ENCODE results near the gene ARHGAP31. TPM values are rescaled to one million over a fixed set of nuclear protein-coding genes. Genes with fewer than 3 reads are reported as not detected.

Gene ARHGAP31
- total RNA-seq, 1 donor from 2014 or later, result 63.4 TPM

GRCh38 chr3:119420196-119420595 lies 126.0 kb downstream of the ARHGAP31 start:
- DNase-seq (ENCODE audit: low spot score), result no peak

DNA sequence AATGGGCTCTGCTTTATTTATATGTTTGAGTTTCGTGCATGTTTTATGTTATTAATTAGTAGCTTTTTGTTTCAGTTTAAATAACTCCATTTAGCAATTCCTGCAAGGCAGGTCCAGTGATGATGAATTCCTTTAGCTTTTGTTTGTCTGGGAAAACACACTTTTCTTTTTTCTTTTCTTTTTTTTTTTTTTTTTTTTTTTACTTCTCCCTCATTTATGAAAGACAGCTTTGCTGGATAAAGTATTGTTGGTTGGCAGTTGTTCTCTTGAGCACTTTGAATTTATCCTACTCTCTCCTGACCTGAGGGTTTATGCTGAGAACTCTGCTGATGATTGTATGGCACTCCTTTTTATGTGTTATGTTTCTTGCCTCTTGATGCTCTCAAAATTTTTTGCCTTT lies 133.5 kb downstream of the ARHGAP31 start:
- DNase-seq (ENCODE audit: low spot score), result no peak

- no peak for DNase-seq (ENCODE audit: low spot score)
Measured at GRCh38 chr3:119428538-119428937, 134.4 kb downstream of the ARHGAP31 start.

DNA sequence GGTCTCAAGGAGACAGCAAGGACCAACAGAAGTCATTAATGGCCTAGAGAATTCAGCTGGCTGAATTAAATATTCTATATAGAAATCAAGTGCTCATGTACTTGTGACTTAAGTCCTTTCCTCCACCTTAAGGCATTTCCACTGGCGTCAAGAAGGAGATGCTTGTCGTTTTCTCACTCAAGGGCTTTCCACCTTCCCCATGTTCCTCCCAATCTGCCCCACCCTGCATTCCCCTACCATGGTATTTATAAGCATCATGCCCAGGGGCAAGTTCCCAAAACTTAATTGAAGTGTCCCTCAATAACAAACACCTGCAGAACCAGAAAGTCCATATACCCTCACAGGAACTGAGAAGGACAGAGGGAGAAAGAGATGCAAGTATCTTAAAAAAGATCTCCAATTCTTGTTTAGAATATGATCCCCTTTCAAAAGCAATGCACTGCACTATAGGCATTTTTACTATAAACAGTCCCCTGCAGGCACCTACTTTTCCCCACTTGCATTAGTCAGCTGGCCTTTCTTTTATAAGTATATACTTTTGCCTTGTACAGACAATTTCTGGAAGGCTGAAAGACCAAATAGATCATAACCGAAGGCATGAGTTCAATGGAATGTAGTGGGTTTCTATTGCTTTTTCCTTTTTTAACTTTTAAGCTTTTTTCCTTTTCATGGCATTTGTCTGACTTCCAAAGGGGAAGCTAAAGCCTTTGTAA lies 139.6 kb downstream of the ARHGAP31 start:
- DNase-seq (ENCODE audit: low spot score), result no peak

DNA sequence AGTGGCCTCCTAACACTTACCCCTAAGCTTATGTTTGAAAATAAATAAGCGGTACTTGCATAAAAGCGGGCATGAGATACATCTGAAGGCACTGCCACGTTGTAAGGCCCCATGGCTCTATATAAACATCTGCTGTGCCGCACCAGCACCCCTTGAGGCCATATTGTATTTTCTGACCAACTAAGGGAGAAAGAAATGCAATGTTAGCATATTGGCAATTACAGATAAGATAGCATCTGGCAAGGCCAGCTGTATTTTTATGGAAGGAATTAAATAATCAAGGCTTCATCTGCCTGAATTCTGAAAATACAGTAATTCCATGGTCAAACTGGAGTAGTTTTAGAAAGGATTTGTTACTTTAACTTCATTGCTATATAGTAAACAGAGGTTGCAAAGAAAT lies 140.5 kb downstream of the ARHGAP31 start:
- no peak for DNase-seq (ENCODE audit: low spot score)

DNA sequence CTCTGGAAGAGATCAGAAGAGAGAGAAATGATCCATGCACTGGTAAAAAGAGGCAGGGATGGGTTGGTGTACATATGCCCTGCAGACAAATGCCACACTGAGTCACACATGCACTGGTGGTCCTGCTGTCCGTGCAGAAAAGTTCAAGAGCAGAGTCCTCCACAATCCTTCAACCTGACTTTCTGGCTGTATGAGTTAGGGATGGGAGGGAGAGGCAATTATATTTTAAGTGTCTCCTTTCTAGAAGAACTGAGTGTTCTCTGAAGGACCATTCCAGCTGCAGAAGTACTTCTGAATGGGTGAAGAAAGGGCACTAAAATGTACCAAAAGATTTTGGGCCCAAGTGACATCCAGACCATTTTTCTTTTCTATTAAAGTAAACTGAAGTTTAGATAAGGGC lies 142.8 kb downstream of the ARHGAP31 start:
- DNase-seq (ENCODE audit: low spot score), result no peak

- no peak for DNase-seq (ENCODE audit: low spot score)
Measured at GRCh38 chr3:119437691-119438258, 143.6 kb downstream of the ARHGAP31 start.

GRCh38 chr3:119443179-119443578 lies 149.0 kb downstream of the ARHGAP31 start:
- DNase-seq (ENCODE audit: low spot score), result no peak

DNA sequence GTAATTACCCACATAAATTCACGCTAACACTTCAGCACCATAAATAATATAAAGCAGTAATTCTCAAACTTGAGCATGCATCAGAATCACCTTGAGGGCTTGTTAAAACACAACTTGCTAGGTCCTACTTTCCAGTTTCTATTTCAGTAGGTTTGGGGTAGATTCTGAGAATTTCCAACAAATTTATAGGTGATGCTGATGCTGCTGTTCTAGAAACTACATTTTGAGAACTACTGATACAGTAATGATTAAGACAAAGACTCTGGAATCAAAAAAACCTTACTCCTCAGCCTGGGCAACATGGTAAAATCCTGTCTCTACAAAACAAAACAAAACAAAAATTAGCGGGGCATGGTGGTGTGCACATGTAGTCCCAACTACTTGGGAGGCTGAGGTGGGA lies 150.4 kb downstream of the ARHGAP31 start:
- DNase-seq (ENCODE audit: low spot score), result no peak

DNA sequence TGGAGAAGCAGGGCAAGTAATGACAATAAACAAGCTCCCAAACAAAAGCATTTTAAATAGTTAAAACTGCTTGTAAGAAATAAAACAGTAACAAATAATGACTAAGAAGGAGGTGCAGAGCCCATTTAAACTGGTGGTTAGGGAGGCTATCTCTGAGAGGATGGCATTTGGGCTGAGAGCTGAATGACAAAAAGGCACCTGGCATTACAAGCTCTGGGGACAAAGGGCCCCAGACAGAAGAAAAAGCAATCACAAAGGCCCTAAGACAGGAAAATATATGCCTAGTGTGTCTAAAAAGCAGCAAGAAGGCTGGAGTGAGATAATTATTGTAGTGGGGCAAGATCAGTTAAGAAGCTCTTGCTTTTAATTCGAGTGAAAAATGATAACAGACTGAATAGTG lies 159.6 kb downstream of the ARHGAP31 start:
- no peak for DNase-seq (ENCODE audit: low spot score)

- DNase-seq (ENCODE audit: low spot score), result no peak
Measured at GRCh38 chr3:119456469-119456868, 162.3 kb downstream of the ARHGAP31 start.

- no peak for DNase-seq (ENCODE audit: low spot score)
Measured at GRCh38 chr3:119457246-119457645, 163.1 kb downstream of the ARHGAP31 start.

DNA sequence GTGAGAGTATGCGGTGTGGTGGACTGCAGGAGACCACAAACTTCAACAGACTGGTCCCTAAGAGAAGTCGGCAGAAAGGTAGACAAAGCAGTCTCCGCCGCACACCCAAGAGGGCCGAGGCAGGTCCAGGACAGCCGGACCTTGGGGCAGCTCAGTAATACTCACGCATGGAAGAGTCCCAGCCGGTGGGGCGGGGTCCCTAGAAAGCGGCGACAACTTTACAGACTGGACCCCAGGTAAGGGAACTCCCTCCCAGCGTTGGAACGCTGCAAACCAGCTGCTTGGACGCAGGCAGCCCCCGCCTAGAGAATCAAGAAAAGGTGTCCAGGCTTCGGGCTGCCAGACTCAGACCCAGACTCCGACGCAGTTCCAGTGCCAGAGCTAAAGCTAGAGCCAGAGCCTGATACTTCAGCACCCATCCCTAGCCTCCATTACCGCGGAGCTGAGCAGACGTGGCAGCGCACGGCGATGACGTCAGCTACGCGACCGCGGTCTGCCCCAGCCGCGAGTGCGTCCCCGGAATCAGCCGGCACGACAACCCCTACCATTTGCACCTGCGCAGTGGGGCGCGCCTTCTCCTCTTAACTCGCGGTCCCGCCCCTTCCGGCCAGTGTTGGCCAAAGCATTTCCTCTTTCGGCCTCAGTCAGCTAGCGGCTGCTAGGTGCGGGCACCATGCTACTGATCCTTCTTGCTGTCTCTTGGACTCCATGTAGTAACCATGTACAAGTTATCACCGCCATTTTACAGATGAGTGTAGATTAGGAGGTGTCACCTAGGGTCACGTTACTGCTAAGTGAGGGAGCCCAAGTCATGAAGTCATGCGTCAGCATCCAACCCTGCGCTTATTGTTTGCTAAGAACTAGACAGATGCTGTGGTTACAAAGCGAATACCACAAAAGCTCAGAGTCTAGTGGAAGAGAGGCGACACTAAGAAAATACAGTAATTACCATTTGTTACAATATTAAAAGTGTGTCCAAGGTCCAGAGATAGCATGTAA lies 169.3 kb downstream of the ARHGAP31 start, which contains the start of gene TMEM39A:
TSS of gene TMEM39A (minus strand) at position 445 of the 999 bp plus-strand sequence. CDS start 1,541 bp downstream, outside the sequence.
- DNase-seq (ENCODE audit: low spot score), result peak; percentile 100

GRCh38 chr3:119468041-119468440 lies 173.9 kb downstream of the ARHGAP31 start:
- DNase-seq (ENCODE audit: low spot score), result no peak

GRCh38 chr3:119469418-119470189 lies 175.4 kb downstream of the ARHGAP31 start:
- no peak for DNase-seq (ENCODE audit: low spot score)

Other genes starting within 250 kb of the ARHGAP31 start
- gene TEX55, start 148.2 kb upstream of the ARHGAP31 start, total RNA-seq, result not detected
- gene UPK1B, start 120.8 kb upstream of the ARHGAP31 start, total RNA-seq, result not detected
- gene B4GALT4, start 53.5 kb upstream of the ARHGAP31 start, total RNA-seq, result 15.0 TPM
- 61.9 TPM for gene TMEM39A, start 169.2 kb downstream of the ARHGAP31 start, total RNA-seq
- gene POGLUT1, start 174.6 kb downstream of the ARHGAP31 start, total RNA-seq, result 19.1 TPM
- gene TIMMDC1, start 204.2 kb downstream of the ARHGAP31 start, total RNA-seq, result 107 TPM

Measured in mesenteric fat pad (tissue), 1 donor.